Type B pancreatic cell (in vitro differentiated cells): ENCODE data around the gene MINAR1. TPM values are rescaled to one million over a fixed set of nuclear protein-coding genes. Genes with fewer than 3 reads are reported as not detected.

Source experiments
- DNase-seq: peaks from one replicate; pipeline ENCODE4 v3.0.0; 2021; ENCODE audit warnings: mixed read lengths; ENCODE audit not compliant: unreplicated experiment; ENCODE audit errors: extremely low spot score
- H3K27ac Mint-ChIP-seq: 2 replicates; pipeline ENCODE4 v1.8.0; 2021; ENCODE audit warnings: mild to moderate bottlenecking, mixed read lengths
- H3K27me3 Mint-ChIP-seq: 2 replicates; pipeline ENCODE4 v1.8.0; 2021; ENCODE audit warnings: mixed read lengths
- H3K36me3 Mint-ChIP-seq: 2 replicates; pipeline ENCODE4 v1.8.0; 2021; ENCODE audit warnings: mixed read lengths
- H3K4me1 Mint-ChIP-seq: one replicate; pipeline ENCODE4 v1.8.0; 2021; ENCODE audit warnings: mixed read lengths; ENCODE audit not compliant: unreplicated experiment
- H3K4me3 Mint-ChIP-seq: 2 replicates; pipeline ENCODE4 v1.8.0; 2021; ENCODE audit warnings: mild to moderate bottlenecking, mixed read lengths
- H3K9me3 Mint-ChIP-seq: 2 replicates; pipeline ENCODE4 v1.8.0; 2021; ENCODE audit warnings: mixed read lengths
- total RNA-seq: library from RNA; stranded (reverse); gene quantifications from 2 replicates; pipeline ENCODE4 v1.2.1, GENCODE V29; 2021; ENCODE audit warnings: low replicate concordance
- TF ChIP-seq, protein P1 (sequence below): fragments of 200-600 bp; sonication (generic); conservative IDR thresholded peaks from 2 replicates; pipeline ENCODE4 v1.5.0; 2021; ENCODE audit warnings: antibody characterized with exemption, mild to moderate bottlenecking

Gene MINAR1
- total RNA-seq, 1 donor from 2014 or later, result 3.0 TPM

DNA sequence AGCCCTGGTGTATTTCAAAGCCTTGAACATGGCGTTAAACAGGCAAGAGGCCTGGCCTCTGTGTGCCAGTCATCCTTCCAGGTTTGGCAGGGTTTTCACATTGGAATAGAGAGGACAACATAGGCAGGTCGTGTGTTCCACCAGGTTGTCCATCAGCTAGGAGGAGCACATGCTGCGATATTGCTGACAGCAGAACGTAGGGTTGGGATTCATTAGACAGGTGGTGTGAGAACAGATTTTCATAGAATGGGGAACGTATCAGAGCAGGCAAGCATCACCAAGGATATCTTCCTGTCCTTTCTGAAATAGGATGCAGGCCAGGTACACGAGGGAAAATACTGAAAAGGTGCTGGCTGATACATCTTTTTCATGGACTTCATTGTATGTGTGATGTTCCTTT is 26.4 kb downstream of the MINAR1 start:
- Mint-ChIP-seq H3K27me3 (no peaks in the 10 kb centered on the region), H3K4me1 (no peaks in the 10 kb centered on the region), H3K36me3 (no peaks in the 10 kb centered on the region), H3K27ac (no peak overlapping the region), H3K9me3 (no peaks in the 10 kb centered on the region), H3K4me3 (no peak overlapping the region)
- TF ChIP-seq, protein P1, sequence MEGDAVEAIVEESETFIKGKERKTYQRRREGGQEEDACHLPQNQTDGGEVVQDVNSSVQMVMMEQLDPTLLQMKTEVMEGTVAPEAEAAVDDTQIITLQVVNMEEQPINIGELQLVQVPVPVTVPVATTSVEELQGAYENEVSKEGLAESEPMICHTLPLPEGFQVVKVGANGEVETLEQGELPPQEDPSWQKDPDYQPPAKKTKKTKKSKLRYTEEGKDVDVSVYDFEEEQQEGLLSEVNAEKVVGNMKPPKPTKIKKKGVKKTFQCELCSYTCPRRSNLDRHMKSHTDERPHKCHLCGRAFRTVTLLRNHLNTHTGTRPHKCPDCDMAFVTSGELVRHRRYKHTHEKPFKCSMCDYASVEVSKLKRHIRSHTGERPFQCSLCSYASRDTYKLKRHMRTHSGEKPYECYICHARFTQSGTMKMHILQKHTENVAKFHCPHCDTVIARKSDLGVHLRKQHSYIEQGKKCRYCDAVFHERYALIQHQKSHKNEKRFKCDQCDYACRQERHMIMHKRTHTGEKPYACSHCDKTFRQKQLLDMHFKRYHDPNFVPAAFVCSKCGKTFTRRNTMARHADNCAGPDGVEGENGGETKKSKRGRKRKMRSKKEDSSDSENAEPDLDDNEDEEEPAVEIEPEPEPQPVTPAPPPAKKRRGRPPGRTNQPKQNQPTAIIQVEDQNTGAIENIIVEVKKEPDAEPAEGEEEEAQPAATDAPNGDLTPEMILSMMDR, result no peak
- DNase-seq, result no peak

- Mint-ChIP-seq H3K27me3 (no peaks in the 10 kb centered on the region), H3K27ac (no peak overlapping the region), H3K4me3 (no peak overlapping the region), H3K36me3 (no peaks in the 10 kb centered on the region), H3K4me1 (no peaks in the 10 kb centered on the region), H3K9me3 (no peaks in the 10 kb centered on the region)
- TF ChIP-seq, protein P1, result no peak
- DNase-seq, result no peak
Measured at GRCh38 chr15:79459666-79460065, 27.5 kb downstream of the MINAR1 start.

DNA sequence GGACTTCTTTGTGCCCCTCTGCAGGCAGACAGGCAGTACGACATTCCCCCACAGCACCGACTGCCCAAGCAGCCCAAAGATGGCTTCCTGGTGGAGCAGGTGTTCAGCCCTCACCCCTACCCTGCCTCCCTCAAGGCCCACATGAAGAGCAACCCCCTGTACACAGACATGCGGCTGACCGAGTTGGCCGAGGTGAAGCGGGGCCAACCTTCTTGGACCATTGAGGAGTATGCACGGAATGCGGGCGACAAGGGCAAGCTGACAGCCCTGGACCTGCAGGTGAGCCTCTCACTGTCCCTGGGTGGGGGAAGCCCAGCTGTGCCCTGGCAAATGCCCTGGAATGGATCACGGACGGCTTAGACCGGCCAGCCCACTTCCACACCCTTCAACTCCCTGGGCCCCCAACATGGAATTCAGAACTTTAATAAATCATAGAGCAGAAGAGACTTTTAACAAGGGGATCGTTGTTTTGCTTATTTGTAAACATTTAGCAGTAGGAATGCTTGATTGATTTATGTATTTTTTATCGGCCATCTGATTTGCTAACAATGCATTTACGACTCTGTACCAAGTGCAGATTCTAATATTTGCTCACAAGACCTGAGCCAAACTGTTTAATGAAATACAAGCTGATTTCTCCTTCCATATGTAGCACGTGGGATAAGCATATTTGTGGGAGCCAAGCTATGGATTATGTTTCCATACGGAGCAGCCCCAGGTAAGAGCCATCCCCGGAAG is 31.1 kb downstream of the MINAR1 start:
- H3K4me1 Mint-ChIP-seq, result no peaks in the 10 kb centered on the region
- TF ChIP-seq, protein P1, result no peak
- no peaks in the 10 kb centered on the region for H3K9me3 Mint-ChIP-seq
- DNase-seq, result no peak
- H3K27ac Mint-ChIP-seq, result no peak overlapping the region
- H3K27me3 Mint-ChIP-seq, result no peaks in the 10 kb centered on the region
- peaks cover 3% of the 10 kb centered on the region for H3K36me3 Mint-ChIP-seq
- no peak overlapping the region for H3K4me3 Mint-ChIP-seq

GRCh38 chr15:79463781-79464270 is 31.7 kb downstream of the MINAR1 start:
- no peaks in the 10 kb centered on the region for H3K4me1 Mint-ChIP-seq
- no peak for DNase-seq
- H3K27me3 Mint-ChIP-seq, result no peaks in the 10 kb centered on the region
- no peak overlapping the region for H3K4me3 Mint-ChIP-seq
- no peaks in the 10 kb centered on the region for H3K9me3 Mint-ChIP-seq
- H3K36me3 Mint-ChIP-seq, result peaks cover 3% of the 10 kb centered on the region
- no peak overlapping the region for H3K27ac Mint-ChIP-seq
- TF ChIP-seq, protein P1, result no peak

GRCh38 chr15:79466488-79466887 is 34.4 kb downstream of the MINAR1 start:
- no peaks in the 10 kb centered on the region for H3K4me1 Mint-ChIP-seq
- H3K36me3 Mint-ChIP-seq, result peaks cover 3% of the 10 kb centered on the region
- H3K27me3 Mint-ChIP-seq, result no peaks in the 10 kb centered on the region
- H3K9me3 Mint-ChIP-seq, result no peaks in the 10 kb centered on the region
- no peak for DNase-seq
- H3K27ac Mint-ChIP-seq, result no peak overlapping the region
- H3K4me3 Mint-ChIP-seq, result no peak overlapping the region
- TF ChIP-seq, protein P1, result no peak
